ENCODE data around the gene FGF2.

The FGF2 gene

GRCh38 chr4:122912810-122913575 lies 86.4 kb downstream of the FGF2 start:
- no peak for TF ChIP-seq REST (IDR thresholded peaks at IDR 0.05; ENCODE audit: insufficient read depth in 1 of 2, low read depth in 2 of 2, low read length in 2 of 2)
- no peak for TF ChIP-seq TAF1 (IDR thresholded peaks at IDR 0.05; ENCODE audit: borderline replicate concordance, insufficient read depth, low read length)
- no peak for TF ChIP-seq SIN3A (IDR thresholded peaks at IDR 0.05; ENCODE audit: borderline replicate concordance, insufficient read depth, low read length)
- TF ChIP-seq POLR2AphosphoS5 (IDR thresholded peaks at IDR 0.05; ENCODE audit: low read depth, low read length), result no peak
- no peak for TF ChIP-seq FOXP2 (optimal IDR thresholded peaks at IDR 0.05; ENCODE audit: borderline replicate concordance, extremely low read depth, extremely low read length, insufficient read depth)

GRCh38 chr4:122914292-122914904 lies 87.8 kb downstream of the FGF2 start:
- TF ChIP-seq FOXP2 (optimal IDR thresholded peaks at IDR 0.05; ENCODE audit: borderline replicate concordance, extremely low read depth, extremely low read length, insufficient read depth) (no peak), TAF1 (IDR thresholded peaks at IDR 0.05; ENCODE audit: borderline replicate concordance, insufficient read depth, low read length) (no peak), SIN3A (IDR thresholded peaks at IDR 0.05; ENCODE audit: borderline replicate concordance, insufficient read depth, low read length) (no peak), REST (IDR thresholded peaks at IDR 0.05; ENCODE audit: insufficient read depth in 1 of 2, low read depth in 2 of 2, low read length in 2 of 2) (no peak), POLR2AphosphoS5 (IDR thresholded peaks at IDR 0.05; ENCODE audit: low read depth, low read length) (no peak)

DNA sequence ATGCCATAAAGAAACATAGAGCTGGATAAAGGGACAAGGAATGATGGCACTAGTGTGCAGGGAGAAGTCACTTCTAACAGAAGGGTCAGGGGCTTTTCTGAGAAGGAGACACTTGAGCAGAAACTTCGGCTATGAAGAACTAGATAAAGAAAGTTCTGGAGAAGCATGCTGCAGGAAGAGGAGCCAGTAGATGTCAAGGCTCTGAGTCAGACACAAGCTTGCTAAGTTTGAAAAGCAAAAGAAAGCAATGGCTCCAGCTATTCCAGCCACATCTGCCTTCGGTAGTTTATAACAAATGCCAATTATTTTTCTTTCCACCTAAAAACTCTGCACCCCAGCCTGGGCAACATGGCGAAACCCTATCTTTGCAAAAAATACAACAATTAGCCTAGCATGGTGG lies 88.3 kb downstream of the FGF2 start:
- TF ChIP-seq TAF1 (IDR thresholded peaks at IDR 0.05; ENCODE audit: borderline replicate concordance, insufficient read depth, low read length) (no peak), FOXP2 (optimal IDR thresholded peaks at IDR 0.05; ENCODE audit: borderline replicate concordance, extremely low read depth, extremely low read length, insufficient read depth) (no peak), SIN3A (IDR thresholded peaks at IDR 0.05; ENCODE audit: borderline replicate concordance, insufficient read depth, low read length) (no peak), REST (IDR thresholded peaks at IDR 0.05; ENCODE audit: insufficient read depth in 1 of 2, low read depth in 2 of 2, low read length in 2 of 2) (no peak), POLR2AphosphoS5 (IDR thresholded peaks at IDR 0.05; ENCODE audit: low read depth, low read length) (no peak)

GRCh38 chr4:122917731-122918130 lies 91.1 kb downstream of the FGF2 start:
- TF ChIP-seq FOXP2 (optimal IDR thresholded peaks at IDR 0.05; ENCODE audit: borderline replicate concordance, extremely low read depth, extremely low read length, insufficient read depth), result no peak
- TF ChIP-seq REST (IDR thresholded peaks at IDR 0.05; ENCODE audit: insufficient read depth in 1 of 2, low read depth in 2 of 2, low read length in 2 of 2), result no peak
- no peak for TF ChIP-seq TAF1 (IDR thresholded peaks at IDR 0.05; ENCODE audit: borderline replicate concordance, insufficient read depth, low read length)
- no peak for TF ChIP-seq POLR2AphosphoS5 (IDR thresholded peaks at IDR 0.05; ENCODE audit: low read depth, low read length)
- TF ChIP-seq SIN3A (IDR thresholded peaks at IDR 0.05; ENCODE audit: borderline replicate concordance, insufficient read depth, low read length), result no peak

Measured in PFSK-1 (cell line).